H9 (cell line): Measurements from ENCODE around the gene MRPS31. TPM values are rescaled to one million over a fixed set of nuclear protein-coding genes. Genes with fewer than 3 reads are reported as not detected.

Experiments
- DNase-seq: peaks from one replicate; pipeline ENCODE4 v3.0.0-alpha.2; 2017
- H2AFZ ChIP-seq: one replicate; pipeline ENCODE4 v1.6.1; 2013; ENCODE audit warnings: mild to moderate bottlenecking, low read length, control low read depth, moderate library complexity
- H2AK5ac ChIP-seq: 2 replicates; pipeline ENCODE4 v1.6.1; 2013; ENCODE audit warnings: low read length, control low read depth, mixed read lengths; ENCODE audit not compliant: insufficient read length
- H2BK120ac ChIP-seq: one replicate; pipeline ENCODE4 v1.6.1; 2013; ENCODE audit warnings: low read depth, mild to moderate bottlenecking, low read length, control low read depth, inconsistent platforms; ENCODE audit not compliant: poor library complexity, severe bottlenecking
- H2BK12ac ChIP-seq: 2 replicates; pipeline ENCODE4 v1.6.1; 2013; ENCODE audit warnings: low read length, control low read depth, mixed read lengths, low read depth; ENCODE audit not compliant: insufficient read length
- H2BK15ac ChIP-seq: 2 replicates; pipeline ENCODE4 v1.6.1; 2013; ENCODE audit warnings: low read depth, low read length, control low read depth
- H2BK20ac ChIP-seq: one replicate; pipeline ENCODE4 v1.6.1; 2013; ENCODE audit warnings: low read depth, mild to moderate bottlenecking, low read length, control low read depth, inconsistent platforms; ENCODE audit not compliant: poor library complexity, severe bottlenecking
- H2BK5ac ChIP-seq: 2 replicates; pipeline ENCODE4 v1.6.1; 2013; ENCODE audit warnings: low read length, control low read depth, mixed read lengths; ENCODE audit not compliant: insufficient read length
- H3K14ac ChIP-seq: 2 replicates; pipeline ENCODE4 v1.6.1; 2013; ENCODE audit warnings: low read length, control low read depth; ENCODE audit not compliant: insufficient read depth
- H3K18ac ChIP-seq: 2 replicates; pipeline ENCODE4 v1.6.1; 2013; ENCODE audit warnings: low read depth, mild to moderate bottlenecking, mixed read lengths, low read length, control low read depth; ENCODE audit not compliant: insufficient read length
- H3K23ac ChIP-seq: 2 replicates; pipeline ENCODE4 v1.6.1; 2013; ENCODE audit warnings: low read length, control low read depth, mixed read lengths, low read depth; ENCODE audit not compliant: insufficient read length
- H3K23me2 ChIP-seq: 2 replicates; pipeline ENCODE4 v1.6.1; 2013; ENCODE audit warnings: low read depth, mild to moderate bottlenecking, mixed read lengths, low read length, control low read depth; ENCODE audit not compliant: insufficient read length, poor library complexity, severe bottlenecking
- H3K27ac ChIP-seq: 2 replicates; pipeline ENCODE4 v1.5.1; 2013; ENCODE audit warnings: low read length, control low read depth, mixed read lengths, low read depth; ENCODE audit not compliant: insufficient read length
- H3K27me3 ChIP-seq: 2 replicates; pipeline ENCODE4 v1.6.1; 2013; ENCODE audit warnings: low read length, control low read depth, inconsistent platforms; ENCODE audit not compliant: insufficient read depth
- H3K4ac ChIP-seq: 2 replicates; pipeline ENCODE4 v1.6.1; 2013; ENCODE audit warnings: low read depth, mild to moderate bottlenecking, control low read depth, inconsistent platforms, low read length, moderate library complexity
- H3K4me1 ChIP-seq: 2 replicates; pipeline ENCODE4 v1.6.1; 2013; ENCODE audit warnings: low read length, control low read depth, inconsistent platforms; ENCODE audit not compliant: insufficient read depth
- H3K4me2 ChIP-seq: 2 replicates; pipeline ENCODE4 v1.6.1; 2013; ENCODE audit warnings: low read length, control low read depth, mixed read lengths; ENCODE audit not compliant: insufficient read length, insufficient read depth
- H3K56ac ChIP-seq: 2 replicates; pipeline ENCODE4 v1.6.1; 2013; ENCODE audit warnings: low read depth, mild to moderate bottlenecking, mixed read lengths, low read length, control low read depth; ENCODE audit not compliant: insufficient read length
- H3K79me1 ChIP-seq: 2 replicates; pipeline ENCODE4 v1.6.1; 2013; ENCODE audit warnings: low read depth, mild to moderate bottlenecking, moderate library complexity, low read length, control low read depth, inconsistent platforms; ENCODE audit not compliant: insufficient read depth, poor library complexity, severe bottlenecking
- H3K79me2 ChIP-seq: 2 replicates; pipeline ENCODE4 v1.6.1; 2013; ENCODE audit warnings: low read length, control low read depth, inconsistent platforms; ENCODE audit not compliant: insufficient read depth
- H3K9ac ChIP-seq: 2 replicates; pipeline ENCODE4 v1.6.1; 2013; ENCODE audit warnings: low read length, control low read depth, mixed read lengths; ENCODE audit not compliant: insufficient read length; ENCODE audit errors: extremely low read depth
- H3K9me3 ChIP-seq: one replicate; pipeline ENCODE4 v1.6.1; 2013; ENCODE audit warnings: low read depth, low read length, inconsistent platforms; ENCODE audit not compliant: control insufficient read depth
- H3T11ph ChIP-seq: one replicate; pipeline ENCODE4 v1.6.1; 2013; ENCODE audit warnings: mild to moderate bottlenecking, low read length, control low read depth, inconsistent platforms
- H4K20me1 ChIP-seq: one replicate; pipeline ENCODE4 v1.6.1; 2013; ENCODE audit not compliant: control insufficient read depth, insufficient read length, insufficient read depth
- H4K5ac ChIP-seq: 2 replicates; pipeline ENCODE4 v1.6.1; 2013; ENCODE audit warnings: low read depth, mild to moderate bottlenecking, mixed read lengths, low read length, control low read depth; ENCODE audit not compliant: insufficient read length
- H4K8ac ChIP-seq: replicated peaks from 2 replicates; pipeline ENCODE4 v1.6.1; 2013; ENCODE audit warnings: low read length, control low read depth, mixed read lengths, low read depth; ENCODE audit not compliant: insufficient read length
- H4K91ac ChIP-seq: 2 replicates; pipeline ENCODE4 v1.6.1; 2013; ENCODE audit warnings: low read depth, mild to moderate bottlenecking, moderate library complexity, mixed read lengths, low read length, control low read depth; ENCODE audit not compliant: insufficient read length
- H3K27ac Mint-ChIP-seq, 3 experiments: 2 replicates in 2 of 3; 3 replicates in 1 of 3; pipeline ENCODE4 v1.8.0; 2020 to 2021; ENCODE audit warnings: mixed read lengths in 3 of 3, mild to moderate bottlenecking in 1 of 3, moderate library complexity in 1 of 3
- H3K27me3 Mint-ChIP-seq: 2 replicates; pipeline ENCODE4 v1.8.0; 2021; ENCODE audit warnings: low read depth, mild to moderate bottlenecking, moderate library complexity, mixed read lengths
- H3K36me3 Mint-ChIP-seq, 3 experiments: 2 replicates in 2 of 3; 3 replicates in 1 of 3; pipeline ENCODE4 v1.8.0; 2020 to 2021; ENCODE audit warnings: low read depth in 3 of 3, mixed read lengths in 3 of 3; ENCODE audit not compliant: insufficient read depth in 1 of 3
- H3K4me1 Mint-ChIP-seq, 2 experiments: 2 replicates each; pipeline ENCODE4 v1.8.0; 2020; ENCODE audit warnings: mixed read lengths in 2 of 2
- H3K4me3 Mint-ChIP-seq, 2 experiments: 2 replicates in 1 of 2; 3 replicates in 1 of 2; pipeline ENCODE4 v1.8.0; 2020 to 2021; ENCODE audit warnings: mild to moderate bottlenecking in 2 of 2, mixed read lengths in 2 of 2, moderate library complexity in 1 of 2
- H3K9me3 Mint-ChIP-seq, 2 experiments: 2 replicates in 1 of 2; 3 replicates in 1 of 2; pipeline ENCODE4 v1.8.0; 2020; ENCODE audit warnings: mild to moderate bottlenecking in 2 of 2, mixed read lengths in 2 of 2, moderate library complexity in 1 of 2
- CTCF ChIP-seq: fragments of 200-600 bp; sonication (generic); conservative IDR thresholded peaks from 3 replicates; pipeline ENCODE4 v1.8.0; 2021; ENCODE audit warnings: antibody characterized with exemption, mild to moderate bottlenecking
- WGBS: extraction: QIAGEN DNeasy Blood & Tissue Kit; methylation state at CpG from one replicate; pipeline ENCODE4 v1.1.7; 2013; ENCODE audit warnings: missing lambda C conversion rate, low lambda C conversion rate, mixed read lengths; ENCODE audit not compliant: insufficient read length; ENCODE audit errors: extremely low coverage; 5-methylcytosine and 5-hydroxymethylcytosine counted together
- total RNA-seq: library from RNA; stranded (reverse); gene quantifications from 2 replicates; pipeline ENCODE4 v1.2.1, GENCODE V29; 2021

Gene MRPS31
- total RNA-seq, 1 experiment from 2014 or later = 27.3 TPM

- H4K8ac ChIP-seq = no peak overlapping the region
- no peak for TF ChIP-seq CTCF
- Mint-ChIP-seq H3K4me3 (no peak overlapping the region), H3K27me3 (no peaks in the 10 kb centered on the region), H3K27ac (no peak overlapping the region), H3K36me3 (no peaks in the 10 kb centered on the region), H3K9me3 (no peaks in the 10 kb centered on the region), H3K4me1 (peaks cover 8 to 18% of the 10 kb centered on the region in 2 experiments)
- no peak overlapping the region for H4K5ac ChIP-seq
- H3T11ph ChIP-seq = no peak overlapping the region
- no peak overlapping the region for H3K4me2 ChIP-seq
- H2BK5ac ChIP-seq = no peak overlapping the region
- no peaks in the 10 kb centered on the region for H3K27me3 ChIP-seq
- H2BK12ac ChIP-seq = no peak overlapping the region
- H2BK20ac ChIP-seq = no peak overlapping the region
- H2BK15ac ChIP-seq = no peak overlapping the region
- H2AFZ ChIP-seq = no peak overlapping the region
- DNase-seq = no peak
- H3K9me3 ChIP-seq = no peaks in the 10 kb centered on the region
- no peak overlapping the region for H3K27ac ChIP-seq
- H2BK120ac ChIP-seq = no peak overlapping the region
- no peak overlapping the region for H3K23ac ChIP-seq
- no peak overlapping the region for H3K56ac ChIP-seq
- no peak overlapping the region for H3K18ac ChIP-seq
- no peak overlapping the region for H3K14ac ChIP-seq
- no peaks in the 10 kb centered on the region for H4K20me1 ChIP-seq
- no peaks in the 10 kb centered on the region for H3K79me2 ChIP-seq
- H3K23me2 ChIP-seq = no peaks in the 10 kb centered on the region
- WGBS = no CpG with 5 or more reads among the region's 7 CpGs
- H3K4ac ChIP-seq = no peak overlapping the region
- H2AK5ac ChIP-seq = no peak overlapping the region
- no peak overlapping the region for H3K9ac ChIP-seq
- H3K4me1 ChIP-seq = no peaks in the 10 kb centered on the region
- H4K91ac ChIP-seq = no peak overlapping the region
- no peaks in the 10 kb centered on the region for H3K79me1 ChIP-seq
Observed at GRCh38 chr13:40776681-40777165, 5.7 kb upstream of the MRPS31 start.
